Stimulated activated CD8-positive, alpha-beta memory T cell treated with anti-CD3 and anti-CD28 coated beads, Interleukin-12 subunit alpha, Interleukin-12 subunit beta, amount 100 ng/mL, for 24 hours (primary cell): ENCODE results near the gene NRIP1.

Experiments used
- DNase-seq: peaks from one replicate; pipeline ENCODE4 v3.0.0-alpha.2; 2020; ENCODE audit errors: extremely low read depth

NRIP1 gene

GRCh38 chr21:15005391-15005790, 59.4 kb downstream of the NRIP1 start:
- DNase-seq: no peak

DNA sequence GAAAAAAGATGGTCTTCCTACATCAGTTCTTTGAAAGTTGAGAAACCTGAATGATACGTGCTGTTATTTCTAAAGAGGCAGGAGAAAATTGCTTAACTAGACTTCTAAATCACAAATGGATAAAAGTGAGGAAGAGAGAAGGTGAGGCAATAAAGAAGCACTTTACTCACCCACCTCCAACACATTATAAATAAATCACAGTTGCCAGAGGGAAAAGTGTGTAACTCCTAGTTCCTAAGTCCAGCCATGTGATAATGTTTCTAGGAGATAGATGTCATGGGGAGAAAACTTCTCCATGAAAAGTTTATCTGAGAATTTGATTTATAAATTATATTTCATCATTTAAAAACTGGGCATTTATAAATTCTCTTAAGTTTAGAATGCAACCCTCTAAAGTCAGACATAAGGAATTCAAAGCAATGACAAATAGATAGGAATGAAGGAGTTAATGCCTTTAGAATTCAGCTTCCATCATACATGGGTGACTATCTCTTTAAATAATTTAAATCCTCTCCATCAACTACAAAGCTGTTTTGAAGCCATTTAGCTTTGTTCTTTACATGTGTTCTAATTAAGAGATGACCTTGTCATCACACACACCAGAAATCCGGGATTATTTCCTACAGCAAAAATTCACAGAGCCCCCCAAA, 60.0 kb downstream of the NRIP1 start:
- no peak for DNase-seq

DNA sequence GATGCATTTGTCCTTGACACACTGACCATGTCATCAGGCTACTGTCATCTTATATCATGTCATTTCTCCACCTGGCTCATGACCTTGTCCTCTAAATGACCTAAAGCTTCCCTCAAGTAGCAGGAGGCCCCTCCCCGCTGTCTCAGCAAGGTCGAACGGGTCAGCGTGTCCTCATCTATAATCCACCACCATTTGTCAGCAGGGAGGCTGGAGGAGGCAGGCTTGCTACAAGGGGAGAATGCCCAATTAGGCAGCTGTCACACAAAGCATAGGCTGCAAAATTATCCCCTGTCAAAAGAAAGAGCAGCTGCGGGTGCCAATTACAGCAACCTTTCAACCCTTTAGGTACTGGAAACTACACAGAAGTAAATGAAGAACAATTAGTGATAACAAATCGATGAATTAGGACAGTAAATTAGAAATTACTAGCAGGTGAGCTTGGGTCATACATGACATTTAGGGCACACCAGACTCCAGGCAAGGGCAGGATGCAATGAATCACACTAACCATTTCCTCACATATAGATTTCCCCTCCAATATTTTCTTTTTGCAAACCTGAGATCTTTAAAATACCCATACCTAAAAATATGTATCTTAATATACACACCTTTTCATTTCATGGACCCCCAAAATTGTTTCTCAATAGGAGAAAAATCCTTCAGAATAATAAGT, 61.2 kb downstream of the NRIP1 start:
- DNase-seq: no peak

GRCh38 chr21:15001857-15002606, 62.8 kb downstream of the NRIP1 start:
- no peak for DNase-seq

GRCh38 chr21:15001113-15001512, 63.7 kb downstream of the NRIP1 start:
- DNase-seq: no peak

GRCh38 chr21:15000081-15000480, 64.7 kb downstream of the NRIP1 start:
- no peak for DNase-seq

DNA sequence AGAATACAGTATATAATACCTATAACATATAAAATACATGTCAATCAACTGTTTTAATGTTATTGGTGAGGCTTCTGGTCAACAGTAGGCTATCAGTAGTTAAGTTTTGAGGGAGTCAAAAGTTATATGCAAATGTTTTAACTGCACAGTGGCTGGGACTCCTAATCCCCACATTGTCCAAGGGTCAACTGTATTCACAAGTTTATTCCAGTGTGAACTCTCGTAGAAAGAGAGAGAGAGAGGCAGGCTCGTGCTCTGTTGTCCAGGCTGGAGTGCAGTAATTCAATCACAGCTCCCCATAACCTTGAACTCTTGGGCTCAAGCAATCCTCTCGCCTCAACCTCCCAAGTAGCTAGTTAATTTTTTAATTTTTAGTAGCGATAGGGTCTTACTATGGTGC, 66.0 kb downstream of the NRIP1 start:
- DNase-seq: no peak

DNA sequence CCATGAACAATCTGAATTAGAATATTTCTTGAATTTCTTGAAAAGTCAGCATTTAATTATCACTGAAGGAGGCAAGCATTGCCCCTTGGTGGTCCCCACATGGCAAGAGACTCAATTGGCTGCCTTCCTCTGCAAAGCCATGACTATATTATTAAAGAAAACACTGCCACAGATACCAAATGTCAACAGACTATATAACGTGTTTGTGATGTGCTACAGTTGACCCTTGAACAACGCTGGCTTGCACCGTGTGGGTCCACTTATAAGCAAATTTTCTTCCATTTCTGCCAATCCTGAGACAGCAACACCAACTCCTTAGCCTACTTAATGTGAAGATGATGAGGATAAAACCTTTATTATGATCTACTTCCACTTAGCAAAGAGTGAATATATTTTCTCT, 66.5 kb downstream of the NRIP1 start:
- DNase-seq: no peak

DNA sequence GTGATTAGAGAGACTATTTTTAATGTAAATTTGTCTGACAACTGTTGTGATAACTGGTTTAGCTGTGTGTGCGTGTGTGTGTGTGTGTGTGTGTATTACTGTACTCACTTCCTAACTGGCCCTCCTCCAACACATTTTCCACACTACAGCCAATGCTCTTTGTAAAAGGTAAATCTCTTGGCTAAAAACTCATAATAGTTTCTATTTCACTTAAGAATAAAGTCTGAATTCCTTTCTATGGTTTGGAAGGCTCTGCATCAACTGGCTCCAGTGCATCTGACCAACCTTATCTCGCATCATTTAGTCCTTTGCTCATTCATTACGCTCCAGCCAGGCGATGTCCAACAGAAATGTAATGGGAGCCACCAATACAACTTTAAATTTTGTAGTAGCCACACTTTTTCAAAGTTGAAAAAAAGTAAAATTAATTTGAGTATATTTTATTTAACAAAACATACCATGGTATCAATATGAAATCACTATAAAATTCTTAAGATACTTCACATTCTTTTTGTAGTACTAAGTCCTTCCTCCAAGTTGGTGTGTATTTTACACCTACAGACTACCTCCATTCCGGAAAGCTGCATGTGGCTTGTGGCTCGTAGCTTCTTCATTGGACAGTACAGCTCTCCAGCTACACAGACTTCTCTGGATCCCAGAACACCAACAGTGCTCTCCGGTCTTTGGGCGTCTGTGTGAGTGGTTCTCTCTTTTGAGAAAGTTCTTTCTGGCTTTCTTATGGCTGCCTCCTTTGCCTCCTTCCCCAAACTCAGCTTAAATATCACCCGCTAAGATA, 68.9 kb downstream of the NRIP1 start:
- DNase-seq: no peak

DNA sequence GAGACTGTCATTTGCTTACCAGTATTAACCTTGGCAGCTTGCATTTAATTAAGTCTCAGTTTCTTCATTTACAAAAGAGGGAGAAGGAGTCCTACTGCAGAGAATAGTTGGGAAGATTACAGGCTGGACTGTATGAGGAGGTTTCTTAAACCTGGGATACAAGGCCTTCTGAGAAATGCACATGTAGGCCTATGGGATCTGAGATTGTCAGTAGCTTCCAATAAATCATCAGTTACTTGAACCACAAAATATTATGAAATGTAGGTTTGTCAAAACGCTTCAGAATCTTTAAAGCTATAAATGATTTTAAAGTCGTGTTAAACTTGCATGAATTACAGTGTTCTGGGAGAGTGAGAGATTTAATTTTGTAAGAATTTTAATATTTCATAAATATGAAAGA, 69.6 kb downstream of the NRIP1 start:
- no peak for DNase-seq

DNA sequence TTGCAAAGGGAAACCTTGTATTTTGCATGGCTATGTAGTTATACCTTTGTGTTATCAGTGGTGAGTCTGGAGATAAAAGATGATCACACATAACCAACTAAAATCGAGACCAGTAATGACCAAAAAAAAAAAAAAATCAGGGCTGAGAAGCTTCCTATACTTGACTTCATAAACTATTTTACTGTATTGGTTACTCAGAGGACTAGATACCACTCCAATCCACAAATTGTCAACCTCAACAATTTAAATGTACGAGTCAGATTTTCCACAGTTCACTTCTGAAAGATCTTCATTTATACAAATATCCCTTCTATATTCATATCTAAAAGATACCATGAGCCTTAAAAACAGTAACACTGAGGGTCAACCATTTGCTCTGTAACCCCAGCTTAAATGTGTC, 71.7 kb downstream of the NRIP1 start:
- no peak for DNase-seq

- no peak for DNase-seq
Observed at GRCh38 chr21:14991957-14992356, 72.8 kb downstream of the NRIP1 start.

DNA sequence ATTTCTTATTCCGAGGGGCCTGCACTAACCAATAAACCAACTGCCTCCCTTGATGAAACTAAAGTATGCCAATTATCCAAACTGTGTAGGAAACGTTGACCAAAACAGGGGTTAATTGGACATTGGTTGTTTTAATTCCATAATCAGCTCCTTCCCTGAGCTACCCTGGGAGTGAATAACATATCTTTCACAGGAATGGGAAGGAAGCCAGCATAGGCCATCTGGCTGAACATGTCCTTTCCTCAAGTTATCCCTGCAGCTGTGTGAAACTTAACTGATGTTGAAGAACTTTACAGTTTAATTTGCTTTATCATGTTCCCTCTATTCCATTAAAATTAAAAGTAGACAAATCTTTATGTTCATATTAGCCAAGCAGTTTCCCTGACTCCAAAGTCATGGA, 75.4 kb downstream of the NRIP1 start:
- DNase-seq: no peak

DNA sequence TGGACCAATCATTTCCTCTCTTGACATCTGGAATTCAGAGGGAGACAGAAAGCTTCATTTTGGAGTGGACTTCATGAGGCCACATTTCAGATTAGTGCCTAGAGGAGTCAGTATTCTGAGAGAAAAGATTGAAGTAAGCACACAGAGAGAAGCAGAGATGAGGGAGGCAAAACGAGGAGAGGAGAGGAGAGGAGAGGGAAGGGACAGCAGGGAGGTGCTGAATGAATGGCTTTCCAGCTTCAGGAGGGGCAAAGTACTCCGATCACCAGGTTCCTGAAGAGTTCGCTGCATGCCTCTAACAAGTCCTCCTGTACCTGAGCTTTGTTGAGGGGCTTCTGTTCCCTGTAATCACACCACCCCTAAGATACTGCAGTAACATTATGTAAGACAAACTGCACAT, 76.0 kb downstream of the NRIP1 start:
- no peak for DNase-seq

DNA sequence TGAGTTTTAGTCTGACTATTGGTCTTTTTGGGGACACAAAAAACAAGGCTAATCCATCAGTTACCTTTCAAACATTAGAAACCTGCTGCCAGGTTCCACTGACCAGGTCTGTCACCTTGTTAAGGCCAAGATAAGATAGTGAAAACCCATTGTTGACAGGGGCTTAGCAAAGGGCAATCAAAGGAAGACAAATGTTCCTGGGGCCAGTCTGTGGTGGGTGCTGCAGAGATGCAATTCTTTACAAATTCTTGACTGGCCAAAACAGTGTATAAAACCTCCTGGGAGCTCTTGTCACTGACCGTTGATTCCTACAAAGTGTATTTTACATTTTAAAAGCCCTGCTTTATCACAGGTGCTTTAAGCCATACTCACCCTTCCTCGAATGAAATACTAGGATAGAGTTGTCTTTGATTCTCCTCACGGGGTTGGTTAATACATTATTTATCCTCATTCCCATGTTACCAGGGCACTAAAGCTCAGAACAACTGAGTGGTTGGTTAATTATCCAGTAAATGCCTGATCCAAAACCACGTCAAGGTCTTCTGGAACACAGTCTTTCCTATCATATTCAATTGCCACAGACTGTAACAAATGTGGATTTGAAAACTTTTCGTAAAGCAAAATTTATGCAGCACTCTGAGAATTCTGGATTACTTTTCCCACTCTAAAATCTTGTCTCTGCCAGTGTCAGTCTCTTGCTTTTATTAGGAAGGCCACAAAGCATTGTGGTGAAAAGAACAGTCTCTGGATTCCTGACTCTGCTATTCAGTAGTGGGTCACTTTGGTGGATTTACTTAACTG, 77.2 kb downstream of the NRIP1 start:
- no peak for DNase-seq

DNA sequence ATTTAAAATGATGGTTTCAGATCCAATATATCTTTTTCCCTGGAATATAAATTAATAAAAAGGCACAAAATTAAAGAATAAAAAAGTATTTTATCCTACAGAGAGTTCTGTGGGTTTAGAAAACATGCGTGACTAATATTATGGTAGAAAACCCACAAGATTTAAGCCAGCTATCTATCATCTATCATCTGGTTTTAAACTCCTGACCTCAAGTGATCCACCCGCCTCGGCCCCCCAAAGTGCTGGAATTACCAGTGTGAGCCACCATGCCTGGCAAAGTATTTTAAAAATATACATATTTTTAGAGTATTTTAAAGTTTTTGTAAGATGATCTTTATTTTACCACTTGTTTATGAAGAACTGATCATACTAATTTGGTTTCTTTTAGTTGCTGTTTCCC, 79.5 kb downstream of the NRIP1 start:
- no peak for DNase-seq

- no peak for DNase-seq
Observed at GRCh38 chr21:14982336-14982735, 82.5 kb downstream of the NRIP1 start.

DNA sequence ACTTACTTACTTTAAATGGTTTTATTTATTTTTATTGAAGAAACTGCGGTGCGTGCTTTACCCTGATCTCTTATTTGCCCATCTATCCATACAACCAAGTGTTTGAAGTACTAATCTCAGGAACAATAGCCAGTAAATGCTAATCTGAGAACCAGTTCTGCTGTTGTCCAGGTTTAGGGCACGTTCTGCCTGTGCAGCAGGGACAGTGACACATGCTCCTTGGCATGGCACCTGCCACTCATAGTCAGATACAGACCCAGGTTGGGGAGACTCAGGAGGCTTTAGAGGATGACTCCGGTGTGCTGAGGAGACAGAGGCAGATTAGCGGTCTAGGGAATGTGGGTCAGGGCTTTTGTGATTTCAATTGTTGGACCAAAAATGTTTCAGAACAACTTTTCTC, 83.6 kb downstream of the NRIP1 start:
- no peak for DNase-seq

DNA sequence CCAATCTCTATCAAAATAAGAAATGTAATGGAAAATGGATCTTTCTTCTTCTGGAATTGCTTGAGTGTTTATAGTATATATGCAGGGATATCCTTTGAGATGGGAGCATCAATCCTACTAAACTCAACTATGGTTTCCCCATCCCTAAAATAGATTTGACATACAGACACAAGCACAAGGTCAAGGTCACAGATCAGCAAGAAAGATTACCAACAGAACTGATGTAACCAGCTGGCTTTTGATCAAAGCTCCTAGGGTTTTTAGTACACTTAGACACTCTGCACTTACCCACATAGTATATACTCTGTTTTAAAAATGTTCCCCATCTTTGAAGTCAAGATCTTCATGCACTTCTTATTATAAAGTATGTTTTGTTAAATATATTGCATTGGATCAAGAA, 85.5 kb downstream of the NRIP1 start:
- no peak for DNase-seq

- DNase-seq: no peak
Observed at GRCh38 chr21:14977814-14978213, 87.0 kb downstream of the NRIP1 start.

- DNase-seq: no peak
Observed at GRCh38 chr21:14975136-14975919, 89.5 kb downstream of the NRIP1 start.
